Stomach smooth muscle (tissue), 2 donors: ENCODE data around the gene SPEF1.

Experiments used
- H3K27ac ChIP-seq: one replicate; pipeline ENCODE4 v1.7.0; 2013; ENCODE audit warnings: mild to moderate bottlenecking, low read length, inconsistent platforms
- H3K27me3 ChIP-seq, 2 donors: one replicate each; pipeline ENCODE4 v1.7.0; 2013; ENCODE audit warnings: low read length in 2 of 2; ENCODE audit not compliant: insufficient read depth in 2 of 2, control insufficient read depth in 1 of 2
- H3K36me3 ChIP-seq, 2 donors: one replicate each; pipeline ENCODE4 v1.7.0; 2013; ENCODE audit warnings: low read length in 2 of 2; ENCODE audit not compliant: control insufficient read depth in 2 of 2, insufficient read depth in 2 of 2
- H3K4me1 ChIP-seq: one replicate; pipeline ENCODE4 v1.7.0; 2013; ENCODE audit warnings: low read length; ENCODE audit not compliant: control insufficient read depth, insufficient read depth
- H3K4me3 ChIP-seq, 2 donors: one replicate each; pipeline ENCODE4 v1.7.0; 2013; ENCODE audit warnings: low read length in 2 of 2
- H3K9ac ChIP-seq, 2 donors: one replicate each; pipeline ENCODE4 v1.7.0; 2013; ENCODE audit warnings: low read length in 2 of 2, mild to moderate bottlenecking in 1 of 2
- H3K9me3 ChIP-seq, 2 donors: one replicate each; pipeline ENCODE4 v1.7.0; 2013; ENCODE audit warnings: low read length in 2 of 2; ENCODE audit not compliant: control insufficient read depth in 2 of 2
- donor health status: healthy.
- donor health status: Pancreatic carcinoma.

SPEF1 gene

DNA sequence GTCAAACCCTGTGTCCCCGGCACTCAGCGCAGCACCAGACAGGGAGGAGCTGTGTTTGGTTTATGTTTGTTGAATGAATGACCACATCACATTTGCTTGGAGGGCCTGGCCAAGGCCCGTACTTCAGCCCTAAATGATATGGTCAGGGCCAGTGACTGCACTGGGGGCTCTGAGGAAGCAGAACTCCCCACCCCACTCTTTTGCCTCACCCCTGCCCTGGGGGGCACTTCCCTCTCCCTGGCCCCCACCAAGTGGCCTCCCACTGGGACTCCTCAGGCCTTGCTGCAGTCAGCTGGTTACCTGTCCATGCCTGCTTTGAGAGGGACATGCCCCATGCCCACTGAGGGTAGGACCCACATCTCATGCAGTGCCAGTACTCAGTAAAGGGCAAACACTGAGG lies 16.6 kb downstream of the SPEF1 start:
- Histone ChIP-seq H3K9me3 (no peaks in the 10 kb centered on the region), H3K27ac (peak overlapping the region; percentile 97), H3K27me3 (no peaks in the 10 kb centered on the region), H3K9ac (peak overlapping the region; percentile 28 to 62), H3K4me1 (peaks cover 82% of the 10 kb centered on the region), H3K4me3 (peak overlapping the region; percentile 89 to 91), H3K36me3 (peaks cover 0 to 4% of the 10 kb centered on the region in 2 donors)

DNA sequence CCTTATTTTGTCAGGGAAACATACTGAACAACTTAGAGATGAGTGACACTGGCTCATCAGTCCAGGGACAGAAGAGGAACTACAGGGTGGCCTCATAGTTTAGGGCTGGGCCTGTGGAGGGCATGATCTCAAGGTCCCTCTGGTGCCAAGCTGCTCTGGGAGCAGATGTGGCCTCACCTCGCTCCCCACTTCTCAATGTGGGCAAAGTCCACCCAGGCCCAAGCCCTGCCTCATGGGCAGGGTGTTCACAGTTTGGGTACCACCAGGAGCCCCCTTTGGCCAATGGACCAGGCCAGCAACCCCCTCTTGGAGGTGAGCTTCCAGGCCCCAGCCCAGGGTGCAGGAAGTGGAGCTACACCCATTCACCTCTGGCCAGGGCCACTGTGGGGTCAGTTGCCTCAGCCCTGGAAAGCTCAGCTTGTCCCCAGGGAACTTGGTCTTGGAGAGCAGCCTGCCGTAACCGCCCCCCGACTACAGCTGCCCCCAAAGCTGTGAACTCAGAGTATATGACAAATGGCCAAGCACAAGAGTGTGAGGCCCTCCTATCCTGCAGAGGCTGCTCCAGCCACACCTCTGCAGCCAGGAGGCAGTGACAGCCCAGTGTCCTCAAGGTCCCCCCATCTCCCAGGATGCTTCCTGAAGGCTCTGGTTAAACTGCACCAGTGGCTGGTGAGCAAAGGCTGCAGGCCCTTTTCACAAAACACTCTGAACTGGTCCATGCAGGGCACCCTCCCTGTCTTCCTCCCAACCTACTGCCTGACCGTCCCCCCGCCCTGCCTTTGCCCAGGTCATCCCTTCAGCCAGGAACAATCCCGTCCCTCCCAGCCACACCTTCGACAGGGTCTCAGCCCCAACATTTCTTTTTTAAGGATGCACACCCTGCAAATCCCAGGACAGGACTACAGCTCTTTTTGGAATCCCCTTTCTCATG lies 17.3 kb downstream of the SPEF1 start:
- no peaks in the 10 kb centered on the region for H3K27me3 ChIP-seq

GRCh38 chr20:3760655-3761348 lies 20.4 kb downstream of the SPEF1 start:
- Histone ChIP-seq H3K4me3 (peak overlapping the region in 1 of 2 donors; percentile 1), H3K27ac (peak overlapping the region; percentile 89), H3K36me3 (peaks cover 21 to 23% of the 10 kb centered on the region in 2 donors), H3K27me3 (no peaks in the 10 kb centered on the region), H3K9ac (peak overlapping the region in 1 of 2 donors; percentile 36), H3K9me3 (no peaks in the 10 kb centered on the region), H3K4me1 (peaks cover 64% of the 10 kb centered on the region)

More for the DNA sequence above, 17.3 kb downstream of the SPEF1 start:
- Histone ChIP-seq H3K36me3 (peaks cover 2 to 5% of the 10 kb centered on the region in 2 donors), H3K4me3 (peak overlapping the region; percentile 89 to 91), H3K9me3 (no peaks in the 10 kb centered on the region), H3K4me1 (peaks cover 87% of the 10 kb centered on the region), H3K9ac (peak overlapping the region; percentile 28 to 37), H3K27ac (peak overlapping the region; percentile 97)

DNA sequence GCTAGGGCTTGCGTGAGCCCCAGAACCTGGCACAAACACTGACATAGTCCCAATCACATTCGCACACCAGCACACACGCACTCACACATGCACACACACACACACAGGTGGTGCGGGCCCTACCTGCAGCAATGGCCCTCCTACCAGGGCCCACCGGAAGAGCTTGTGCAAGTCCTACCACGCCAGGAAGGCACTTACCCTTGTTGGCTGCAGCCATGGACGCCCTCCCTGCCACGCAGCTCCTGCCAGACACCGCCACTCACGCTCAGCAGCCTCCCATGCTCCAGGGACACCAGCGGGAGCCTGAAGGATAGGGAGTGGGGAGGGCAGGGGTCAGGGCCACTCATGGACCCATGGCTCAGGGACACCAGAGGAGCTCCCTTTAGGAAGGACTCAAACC lies 21.4 kb downstream of the SPEF1 start:
- Histone ChIP-seq H3K27me3 (no peaks in the 10 kb centered on the region), H3K4me3 (peak overlapping the region in 1 of 2 donors; percentile 15), H3K27ac (peak overlapping the region; percentile 89), H3K9ac (peak overlapping the region in 1 of 2 donors; percentile 13), H3K4me1 (peaks cover 54% of the 10 kb centered on the region), H3K36me3 (peaks cover 28 to 29% of the 10 kb centered on the region in 2 donors), H3K9me3 (no peaks in the 10 kb centered on the region)

GRCh38 chr20:3759316-3759823 lies 21.9 kb downstream of the SPEF1 start:
- peaks cover 30 to 31% of the 10 kb centered on the region in 2 donors for H3K36me3 ChIP-seq
- peak overlapping the region in 1 of 2 donors; percentile 15 for H3K4me3 ChIP-seq
- no peaks in the 10 kb centered on the region for H3K9me3 ChIP-seq
- H3K9ac ChIP-seq: peak overlapping the region in 1 of 2 donors; percentile 51
- no peaks in the 10 kb centered on the region for H3K27me3 ChIP-seq
- H3K27ac ChIP-seq: peak overlapping the region; percentile 89
- H3K4me1 ChIP-seq: peaks cover 49% of the 10 kb centered on the region

DNA sequence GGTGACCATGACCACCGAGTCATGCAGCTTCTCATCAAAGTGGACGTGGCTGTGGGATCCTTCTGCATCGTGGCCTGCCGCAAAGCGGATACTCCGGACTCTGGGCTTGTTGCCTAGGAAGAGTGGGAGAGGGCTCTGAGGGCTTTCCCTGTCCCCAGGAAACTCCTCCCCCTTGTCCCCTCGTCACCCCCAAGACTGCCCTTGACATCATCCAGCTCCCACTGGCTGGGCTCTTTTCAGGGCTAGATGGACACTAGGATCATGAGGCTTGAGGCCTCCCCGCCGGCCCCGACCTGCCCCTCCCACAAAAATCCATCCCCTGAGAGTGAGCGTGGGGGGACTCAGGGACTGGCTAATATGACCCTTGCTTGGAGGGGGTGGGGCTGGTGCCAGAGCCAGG lies 22.7 kb downstream of the SPEF1 start:
- Histone ChIP-seq H3K9ac (peak overlapping the region in 1 of 2 donors; percentile 51), H3K27me3 (no peaks in the 10 kb centered on the region), H3K36me3 (peaks cover 31 to 32% of the 10 kb centered on the region in 2 donors), H3K9me3 (no peaks in the 10 kb centered on the region), H3K4me3 (no peak overlapping the region), H3K27ac (peak overlapping the region; percentile 89), H3K4me1 (peaks cover 44% of the 10 kb centered on the region)

DNA sequence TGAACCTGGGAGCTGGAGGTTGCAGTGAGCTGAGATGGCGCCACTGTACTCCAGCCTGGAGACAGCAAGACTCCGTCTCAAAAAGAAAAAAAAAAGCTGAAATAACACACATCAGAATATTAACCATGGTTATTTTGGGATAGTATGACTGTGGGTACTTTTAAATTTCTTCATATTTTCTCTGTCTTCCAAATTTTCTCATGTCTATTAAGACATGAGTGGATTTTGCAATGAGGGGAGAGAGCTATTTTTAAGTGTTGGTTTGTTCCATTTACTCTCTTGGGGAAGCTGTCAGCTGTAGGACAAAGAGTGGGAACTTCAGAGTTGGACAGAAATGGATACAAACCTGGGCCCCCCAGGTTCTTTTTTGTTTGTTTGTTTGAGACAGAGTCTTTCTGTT lies 24.0 kb downstream of the SPEF1 start:
- Histone ChIP-seq H3K9ac (no peak overlapping the region), H3K4me1 (peaks cover 50% of the 10 kb centered on the region), H3K9me3 (no peaks in the 10 kb centered on the region), H3K27me3 (no peaks in the 10 kb centered on the region), H3K27ac (no peak overlapping the region), H3K36me3 (peaks cover 32 to 33% of the 10 kb centered on the region in 2 donors), H3K4me3 (no peak overlapping the region)

- no peak overlapping the region for H3K4me3 ChIP-seq
- H3K27ac ChIP-seq: no peak overlapping the region
- no peaks in the 10 kb centered on the region for H3K9me3 ChIP-seq
- no peak overlapping the region for H3K9ac ChIP-seq
- H3K4me1 ChIP-seq: peaks cover 38% of the 10 kb centered on the region
- H3K36me3 ChIP-seq: peaks cover 35 to 36% of the 10 kb centered on the region in 2 donors
- no peaks in the 10 kb centered on the region for H3K27me3 ChIP-seq
These were observed 25.3 kb downstream of the SPEF1 start for GRCh38 chr20:3755814-3756480.

DNA sequence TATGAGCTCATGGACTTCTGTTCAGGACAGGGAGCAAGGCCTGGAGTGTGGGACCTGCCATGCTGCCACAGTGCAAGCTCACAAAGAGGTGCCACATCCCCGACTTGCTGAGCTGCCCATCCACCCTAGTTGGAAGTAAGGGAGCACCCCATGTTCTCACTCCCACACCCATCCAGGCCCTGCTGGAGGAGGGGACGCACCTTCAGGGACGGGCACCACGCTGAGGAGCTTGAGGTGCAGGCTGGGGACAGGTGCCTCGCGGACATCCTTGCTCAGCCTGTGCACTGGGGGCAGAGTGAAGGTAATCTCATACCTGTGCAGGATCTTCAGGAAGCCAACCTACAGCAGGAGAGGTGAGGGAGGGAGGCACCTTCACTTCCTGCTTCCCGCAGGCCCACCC lies 26.0 kb downstream of the SPEF1 start:
- H3K9ac ChIP-seq: no peak overlapping the region
- peaks cover 38 to 41% of the 10 kb centered on the region in 2 donors for H3K36me3 ChIP-seq
- H3K27ac ChIP-seq: no peak overlapping the region
- H3K27me3 ChIP-seq: no peaks in the 10 kb centered on the region
- H3K9me3 ChIP-seq: no peaks in the 10 kb centered on the region
- H3K4me1 ChIP-seq: peaks cover 31% of the 10 kb centered on the region
- no peak overlapping the region for H3K4me3 ChIP-seq

- Histone ChIP-seq H3K27me3 (no peaks in the 10 kb centered on the region), H3K27ac (peak overlapping the region; percentile 31), H3K4me1 (peaks cover 21% of the 10 kb centered on the region), H3K9me3 (no peaks in the 10 kb centered on the region), H3K36me3 (peaks cover 33 to 40% of the 10 kb centered on the region in 2 donors), H3K4me3 (no peak overlapping the region), H3K9ac (no peak overlapping the region)
These were observed 27.0 kb downstream of the SPEF1 start for GRCh38 chr20:3754276-3754630.
